Head of caudate nucleus (tissue), 42 donors: Measurements from ENCODE around the gene TRAF5.

Experiments
- DNase-seq, 42 donors: peaks; one replicate each; pipeline versions ENCODE4 v3.0.0 to v3.0.0-alpha.2; 2020 to 2021; ENCODE audit warnings: mixed read lengths in 7 of 42
- intact Hi-C: fragments of 100-400 bp; cut with DNase I; formaldehyde crosslinking; loops from one replicate; pipeline ENCODE4 v1.15.0; 2022

Gene TRAF5

DNA sequence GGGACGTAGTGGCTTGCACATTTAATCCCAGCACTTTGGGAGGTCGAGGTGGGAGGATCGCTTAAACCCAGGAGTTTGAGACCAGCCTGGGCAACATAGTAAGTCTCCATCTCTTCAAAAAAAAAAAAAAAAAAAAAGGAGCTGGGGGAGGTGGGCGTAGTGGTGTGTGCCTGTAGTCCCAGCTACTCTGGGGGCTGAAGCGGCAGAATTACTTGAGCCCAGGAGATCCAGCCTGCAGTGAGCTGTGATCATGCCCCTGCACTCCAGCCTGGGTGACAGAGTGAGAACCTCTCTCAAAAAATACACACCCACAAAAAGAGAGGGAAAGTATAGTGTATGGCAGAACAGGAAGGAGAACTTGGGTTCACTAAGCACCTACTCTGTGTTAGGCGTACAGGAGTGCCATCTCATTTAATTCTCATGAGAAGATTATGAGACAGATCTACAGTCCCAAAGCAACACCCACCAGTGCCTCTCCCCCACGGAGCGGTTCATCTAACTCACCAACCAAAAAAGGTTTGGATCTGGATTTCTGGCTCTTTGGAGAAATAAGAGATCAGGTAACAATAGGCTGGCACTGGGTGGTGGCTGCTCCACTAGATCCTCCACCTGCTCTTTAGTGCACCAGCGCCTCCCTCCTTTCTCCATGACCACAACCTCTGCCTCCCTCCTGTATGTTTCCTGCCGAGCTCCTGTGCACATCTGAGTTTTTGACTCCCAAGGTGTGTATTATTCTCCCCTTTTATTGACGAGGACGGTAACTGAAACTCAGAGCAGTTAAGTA is 1.4 kb upstream of the TRAF5 start:
- intact Hi-C loops, result loop anchor here (10.0 kb wide), 1 partner anchor 190 kb away; no protein-coding TSS in a partner anchor

GRCh38 chr1:211326140-211326527 is 499 bp upstream of the TRAF5 start:
- DNase-seq, result no peak
- intact Hi-C loops, result loop anchor here (10.0 kb wide), 1 partner anchor 189 kb away; no protein-coding TSS in a partner anchor

More for the DNA sequence above, 1.4 kb upstream of the TRAF5 start:
- DNase-seq, result no peak

- peak in 14 of 42 donors; percentile 11 to 56 (median 36) for DNase-seq
- intact Hi-C loops, result loop anchor here (10.0 kb wide), 1 partner anchor 187 kb away; no protein-coding TSS in a partner anchor
These were observed 801 bp downstream of the TRAF5 start for GRCh38 chr1:211327346-211327921.

- intact Hi-C loops, result loop anchor here (10.0 kb wide), 1 partner anchor 187 kb away; no protein-coding TSS in a partner anchor
- no peak for DNase-seq
These were observed 1.6 kb downstream of the TRAF5 start for GRCh38 chr1:211328084-211328694.

DNA sequence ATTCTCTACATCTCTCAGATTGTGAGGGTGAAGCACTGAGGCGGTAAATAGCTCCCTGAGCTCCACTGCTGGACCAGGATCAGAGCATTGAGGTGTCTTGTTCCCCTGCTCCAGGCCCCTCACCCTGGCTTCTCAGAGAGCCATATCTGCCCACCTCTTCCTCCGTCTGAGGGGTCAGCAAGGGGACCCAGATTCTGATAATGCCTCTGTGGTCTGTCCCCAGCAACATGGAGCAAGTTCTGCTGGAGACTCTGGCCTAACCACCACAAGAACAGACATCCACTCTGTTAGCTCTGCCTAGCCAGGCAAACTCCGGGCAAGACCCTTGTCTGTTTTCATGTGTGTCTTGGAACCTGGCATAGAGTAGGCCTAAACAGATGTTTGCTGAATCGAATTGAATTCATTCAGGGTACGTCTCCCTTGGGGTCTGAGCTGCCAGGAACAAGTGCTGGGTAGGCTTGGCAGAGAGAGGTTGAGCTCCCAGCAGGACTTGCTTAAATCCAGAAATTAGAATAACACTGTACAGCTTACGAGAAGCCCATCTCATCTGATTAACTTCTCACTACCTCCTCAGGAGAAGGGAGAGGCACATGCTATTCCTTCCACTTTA is 2.3 kb downstream of the TRAF5 start:
- intact Hi-C loops, result loop anchor here (10.0 kb wide), 1 partner anchor 186 kb away; no protein-coding TSS in a partner anchor
- no peak for DNase-seq

- intact Hi-C loops, result loop anchor here (10.0 kb wide), 1 partner anchor 185 kb away; no protein-coding TSS in a partner anchor
- DNase-seq, result no peak
These were observed 3.1 kb downstream of the TRAF5 start for GRCh38 chr1:211329764-211330201.

- DNase-seq, result peak in 27 of 42 donors; percentile 14 to 84 (median 50)
- intact Hi-C loops, result no loop called here
These were observed 3.8 kb downstream of the TRAF5 start for GRCh38 chr1:211330282-211330936.

GRCh38 chr1:211331011-211331709 is 4.5 kb downstream of the TRAF5 start:
- DNase-seq, result no peak
- intact Hi-C loops, result no loop called here

- no peak for DNase-seq
- intact Hi-C loops, result no loop called here
These were observed 5.5 kb downstream of the TRAF5 start for GRCh38 chr1:211332036-211332616.

GRCh38 chr1:211332830-211333229 is 6.2 kb downstream of the TRAF5 start:
- intact Hi-C loops, result no loop called here
- no peak for DNase-seq

DNA sequence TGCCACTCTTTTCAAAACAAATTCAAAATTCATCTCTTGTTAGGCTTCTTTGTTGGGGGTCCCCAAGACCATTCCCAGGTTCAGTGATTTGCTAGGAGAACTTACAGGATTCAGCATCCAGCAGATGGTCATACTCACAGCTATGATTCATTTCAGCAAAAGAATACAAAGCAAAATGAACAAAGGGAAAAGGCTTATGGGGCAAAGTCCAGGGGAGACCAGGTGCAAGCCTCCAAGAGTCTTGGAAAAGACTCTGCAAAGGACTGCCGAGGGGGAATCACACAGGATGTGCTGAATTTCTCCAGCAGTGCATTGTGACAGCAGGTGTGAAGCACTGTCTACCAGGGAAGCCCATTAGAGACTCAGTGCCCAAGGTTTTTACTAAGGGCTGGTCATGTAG is 7.3 kb downstream of the TRAF5 start:
- intact Hi-C loops, result no loop called here
- DNase-seq, result no peak

- intact Hi-C loops, result no loop called here
- no peak for DNase-seq
These were observed 8.4 kb downstream of the TRAF5 start for GRCh38 chr1:211334986-211335385.

- intact Hi-C loops, result no loop called here
- no peak for DNase-seq
These were observed 9.0 kb downstream of the TRAF5 start for GRCh38 chr1:211335522-211336157.

DNA sequence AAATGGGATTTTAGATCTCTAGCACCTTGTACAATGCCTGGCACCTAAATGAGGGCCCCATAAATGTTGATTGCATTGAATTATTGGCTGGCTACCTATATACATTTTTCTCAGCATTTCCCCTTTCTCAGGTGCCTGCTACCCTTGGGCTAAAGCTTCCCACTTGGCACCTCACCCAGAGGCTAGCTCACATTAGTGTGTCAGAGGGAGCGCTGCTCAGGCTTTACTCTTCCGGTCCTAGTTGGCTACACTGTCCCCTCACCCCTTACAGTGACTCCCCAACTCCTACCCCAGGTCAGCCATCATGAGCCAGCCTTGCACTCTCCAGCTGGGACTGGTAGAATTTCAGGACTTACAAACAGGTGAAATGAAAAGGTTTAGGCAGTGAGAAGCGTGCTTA is 9.5 kb downstream of the TRAF5 start:
- intact Hi-C loops, result no loop called here
- no peak for DNase-seq

DNA sequence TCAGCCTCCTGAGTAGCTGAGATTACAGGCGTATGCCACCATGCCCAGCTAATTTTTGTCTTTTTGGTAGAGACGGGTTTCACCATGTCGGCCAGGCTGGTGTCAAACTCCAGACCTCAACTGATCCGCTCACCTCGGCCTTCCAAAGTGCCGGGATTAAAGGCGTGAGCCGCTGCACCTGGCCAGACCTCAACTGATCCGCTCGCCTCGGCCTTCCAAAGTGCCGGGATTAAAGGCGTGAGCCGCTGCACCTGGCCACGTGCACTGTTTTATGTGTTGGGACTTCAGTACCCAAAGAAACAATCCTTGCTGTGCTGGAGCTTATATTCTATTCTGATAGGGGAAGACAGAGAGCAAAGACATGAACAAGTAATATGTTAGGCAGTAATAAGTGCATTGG is 10.1 kb downstream of the TRAF5 start:
- intact Hi-C loops, result no loop called here
- DNase-seq, result no peak

DNA sequence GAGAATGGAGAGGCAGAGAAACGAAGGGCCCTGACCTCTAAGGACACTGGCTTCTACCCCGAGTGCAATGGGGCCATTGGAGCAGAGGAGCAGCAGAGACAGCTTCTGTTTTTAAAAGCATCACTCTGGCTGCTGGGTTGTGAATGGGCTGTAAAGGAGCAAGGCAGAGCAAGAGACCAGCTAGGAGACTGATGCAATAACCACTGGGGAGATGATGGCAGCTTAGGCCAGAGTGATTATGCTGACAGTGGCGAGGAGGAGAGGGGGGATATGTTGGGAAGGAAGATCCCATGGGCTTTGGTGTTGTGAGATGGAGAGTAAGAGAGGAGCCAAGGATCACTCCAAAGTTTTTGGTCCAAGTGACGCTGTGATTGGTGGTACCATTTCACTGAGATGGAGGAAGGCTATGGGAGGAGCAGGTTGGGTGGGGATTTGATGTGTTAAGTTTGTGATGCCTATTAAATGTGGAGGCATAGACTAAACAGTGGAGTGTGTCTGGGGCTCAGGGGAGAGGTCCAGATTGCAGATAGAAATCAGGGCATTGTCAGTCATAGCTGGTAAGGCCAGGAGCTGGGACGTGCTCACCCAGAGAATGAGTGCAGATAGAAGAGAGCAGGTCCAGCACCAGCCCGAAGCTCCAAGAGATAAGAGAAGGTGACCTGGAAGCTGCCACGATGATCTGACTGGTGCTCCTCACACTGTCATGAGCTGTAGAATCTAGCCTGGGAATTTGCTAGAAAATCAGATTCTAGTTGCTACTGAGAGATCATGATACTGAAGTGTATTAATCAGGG is 11.0 kb downstream of the TRAF5 start:
- no peak for DNase-seq
- intact Hi-C loops, result no loop called here

DNA sequence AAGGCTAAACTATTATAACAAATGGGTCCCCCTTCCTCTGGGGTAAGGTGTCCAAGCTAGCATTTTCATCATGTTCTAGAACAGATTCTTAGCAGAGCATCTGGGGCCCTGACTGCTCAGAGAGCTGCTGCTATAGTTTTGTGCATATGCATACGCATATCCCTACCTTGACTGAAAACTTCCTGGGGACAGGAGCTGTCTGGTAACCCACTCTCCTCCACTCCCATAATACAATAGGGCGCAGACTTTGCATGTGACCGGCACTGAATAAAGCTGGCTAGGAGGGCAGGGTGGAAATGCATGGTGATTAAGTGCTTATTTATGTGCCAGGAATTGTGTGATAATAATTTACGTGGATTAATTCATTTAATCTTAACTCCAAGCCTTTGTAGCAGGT is 11.6 kb downstream of the TRAF5 start:
- intact Hi-C loops, result no loop called here
- no peak for DNase-seq
